GM19455 (cell line): ENCODE data around the gene MYPN.
"Not testable (repeated sequence)": the region's sequence is repeated elsewhere in the genome, so short reads cannot be mapped to it uniquely, and the experiment has no call there.

Experiments
- ATAC-seq: cut with Tn5 transposase; IDR thresholded peaks from one replicate; pipeline ENCODE4 v1.9.1; 2021; ENCODE audit not compliant: unreplicated experiment

MYPN gene

DNA sequence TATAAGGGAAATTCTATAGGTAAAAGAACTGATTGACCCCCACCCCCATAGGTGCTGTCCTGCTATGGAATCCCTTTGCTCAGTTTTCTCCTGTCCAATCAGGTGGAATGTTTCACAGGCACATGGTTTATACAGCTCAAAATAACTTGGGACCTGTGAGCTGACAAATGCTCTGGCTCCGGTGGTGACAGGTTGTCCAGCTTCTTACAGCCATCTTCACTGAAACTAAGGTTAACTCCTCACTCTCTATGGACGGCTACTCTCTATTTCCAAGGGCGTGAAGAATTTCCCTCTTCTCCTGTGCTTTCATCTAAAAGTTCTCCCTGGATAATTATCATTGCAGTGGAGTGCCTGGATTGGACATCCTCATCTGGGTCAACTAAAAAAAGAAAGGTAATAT, at the start of gene MYPN:
Gene MYPN (plus strand): TSS at position 158 of the 400 bp plus-strand sequence. CDS start 11,951 bp downstream, outside the sequence.
- no peak for ATAC-seq

GRCh38 chr10:68067029-68067428, 42.3 kb upstream of the MYPN start:
- ATAC-seq, result no peak

DNA sequence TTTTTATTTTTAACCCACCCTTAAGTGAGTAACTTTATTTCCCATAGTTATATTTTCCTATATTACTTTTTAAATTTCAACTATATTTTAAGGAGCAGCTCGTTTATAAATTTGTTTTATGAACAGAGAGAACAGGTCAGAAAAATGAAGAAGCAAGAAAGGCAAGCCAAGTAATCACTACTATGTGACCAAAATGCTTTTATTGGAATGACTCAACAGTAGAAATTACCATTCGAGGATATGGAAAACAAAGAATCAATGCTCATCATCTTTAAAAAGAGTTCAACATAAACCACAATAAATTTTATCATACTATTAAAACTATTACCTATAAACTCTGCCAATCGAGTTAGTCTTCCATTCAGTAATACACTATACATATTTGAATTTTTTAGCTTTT, 41.8 kb upstream of the MYPN start:
- ATAC-seq, result no peak

- ATAC-seq, result no peak
Measured at GRCh38 chr10:68073631-68074030, 35.7 kb upstream of the MYPN start.

- ATAC-seq, result no peak
Measured at GRCh38 chr10:68074031-68074774, 35.1 kb upstream of the MYPN start.

- ATAC-seq, result peak; percentile 81
Measured at GRCh38 chr10:68074775-68075549, 34.3 kb upstream of the MYPN start, which contains the start of gene HERC4. HERC4 (minus strand) TSS chr10:68075283; CDS start chr10:68073108, 2,175 bp downstream.

DNA sequence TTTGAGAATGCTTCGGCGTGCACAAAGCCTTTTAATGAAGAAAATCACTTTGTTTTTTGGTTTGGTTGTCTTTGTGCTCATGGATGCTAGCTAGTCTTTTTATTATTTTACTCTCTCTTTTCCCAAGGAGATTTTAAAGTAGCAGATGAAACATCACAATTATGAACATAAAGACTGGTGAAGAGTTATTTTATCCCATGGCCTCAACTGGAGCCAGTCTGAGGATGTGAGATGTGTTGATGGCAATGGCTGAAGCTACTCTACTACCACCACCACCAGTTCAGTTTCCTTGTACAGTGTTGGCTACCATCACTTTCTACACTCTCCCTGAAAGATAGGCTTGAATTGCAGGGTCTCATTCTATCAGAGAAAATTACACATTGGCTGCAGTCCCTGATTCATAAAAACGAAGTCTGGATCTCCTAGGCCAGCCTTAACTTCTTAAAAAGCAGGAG, 33.7 kb upstream of the MYPN start:
- ATAC-seq, result no peak

- not testable (repeated sequence) for ATAC-seq
Measured at GRCh38 chr10:68076081-68076480, 33.2 kb upstream of the MYPN start.

- ATAC-seq, result no peak
Measured at GRCh38 chr10:68077026-68077425, 32.3 kb upstream of the MYPN start.

- no peak for ATAC-seq
Measured at GRCh38 chr10:68079434-68079833, 29.9 kb upstream of the MYPN start.

GRCh38 chr10:68080853-68081431, 28.3 kb upstream of the MYPN start:
- ATAC-seq, result no peak

DNA sequence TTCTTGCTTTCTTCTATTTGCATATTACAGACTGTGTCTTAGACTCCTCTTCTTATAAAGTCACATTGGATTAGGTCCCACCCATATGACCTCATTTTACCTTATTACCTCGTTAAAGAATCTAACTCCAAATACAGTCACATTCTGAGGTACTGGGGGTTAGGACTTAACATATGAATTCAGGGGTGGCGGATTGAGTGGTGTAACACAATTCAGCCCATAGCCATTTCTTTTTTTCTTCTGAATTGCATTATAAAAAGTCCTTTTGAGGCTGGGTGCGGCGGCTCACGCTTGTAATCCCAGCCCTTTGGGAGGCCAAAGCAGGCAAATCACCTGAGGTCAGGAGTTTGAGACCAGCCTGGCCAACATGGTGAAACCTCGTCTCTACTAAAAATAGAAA, 27.4 kb upstream of the MYPN start:
- no peak for ATAC-seq

DNA sequence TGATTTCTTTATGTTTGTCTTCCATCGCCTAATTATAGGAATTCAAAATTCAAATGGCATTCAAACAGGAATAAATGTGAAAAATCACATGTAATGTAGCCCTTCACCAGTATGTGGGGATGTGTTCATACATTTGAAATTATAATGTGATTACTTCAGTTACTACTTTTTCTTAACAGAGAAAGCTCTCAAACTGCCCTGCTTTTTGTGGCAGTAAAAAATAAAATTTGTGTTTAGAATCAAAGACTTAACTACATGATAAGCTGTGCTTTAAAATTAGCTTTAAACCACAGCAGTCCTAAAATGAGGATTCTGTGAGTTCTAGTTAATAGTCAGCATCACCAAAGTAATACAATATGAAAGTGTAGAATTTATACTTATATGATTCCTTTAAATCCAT, 26.4 kb upstream of the MYPN start:
- no peak for ATAC-seq

- no peak for ATAC-seq
Measured at GRCh38 chr10:68083953-68084352, 25.3 kb upstream of the MYPN start.

GRCh38 chr10:68084469-68084868, 24.8 kb upstream of the MYPN start:
- ATAC-seq, result no peak

DNA sequence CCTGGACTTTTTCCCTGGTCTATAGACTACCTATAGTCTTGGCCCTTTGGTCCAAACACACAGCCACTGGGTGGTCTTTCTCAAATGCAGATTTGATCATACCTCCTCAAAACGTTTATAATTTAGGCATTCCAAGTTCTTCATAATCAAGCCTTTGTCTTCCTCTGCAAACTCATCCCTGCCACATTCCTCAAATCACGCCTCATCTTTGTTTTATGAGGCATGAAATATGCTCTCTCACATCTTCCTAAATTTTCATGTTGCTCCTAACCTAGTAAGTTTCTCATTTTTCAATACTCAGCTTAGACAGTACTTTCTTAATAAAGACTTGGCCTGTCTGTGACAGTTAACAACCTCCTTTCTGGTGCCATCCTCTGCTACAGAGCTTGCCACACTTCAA, 23.3 kb upstream of the MYPN start:
- ATAC-seq, result no peak

DNA sequence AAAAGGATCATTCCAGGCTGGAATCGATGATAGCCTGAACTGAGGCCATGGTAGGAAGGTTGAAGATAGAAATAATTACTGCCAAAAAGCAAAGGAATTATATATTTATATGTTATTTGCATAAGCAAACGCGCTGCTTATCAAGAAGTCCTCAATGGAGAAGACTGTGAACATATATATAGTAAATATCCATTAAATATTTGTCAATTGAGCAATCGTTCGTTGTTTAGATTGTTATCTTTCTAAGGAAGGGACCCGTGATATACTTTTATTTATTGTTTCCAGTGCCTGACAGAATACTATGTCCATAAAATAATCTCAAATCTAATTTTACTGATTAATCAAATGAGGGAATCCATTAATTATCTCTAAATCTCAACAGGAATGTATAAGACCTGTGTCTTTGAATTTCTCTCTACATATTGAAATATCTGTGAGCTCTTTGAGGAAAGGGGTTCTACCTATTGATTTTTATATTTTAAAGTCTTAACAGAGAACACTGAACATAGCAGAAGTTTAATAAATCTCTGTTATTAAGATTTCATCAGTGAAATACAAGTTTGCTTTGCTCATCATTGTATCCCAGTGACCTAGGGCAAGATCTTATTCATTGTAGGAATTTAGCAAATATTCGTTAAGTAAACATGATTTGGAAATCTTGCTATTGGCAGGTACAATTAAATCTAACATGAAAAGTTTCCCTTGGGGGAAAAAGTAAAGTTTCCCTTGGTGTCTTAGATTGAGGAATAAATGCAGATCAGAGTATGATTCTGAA, 22.2 kb upstream of the MYPN start:
- ATAC-seq, result no peak

DNA sequence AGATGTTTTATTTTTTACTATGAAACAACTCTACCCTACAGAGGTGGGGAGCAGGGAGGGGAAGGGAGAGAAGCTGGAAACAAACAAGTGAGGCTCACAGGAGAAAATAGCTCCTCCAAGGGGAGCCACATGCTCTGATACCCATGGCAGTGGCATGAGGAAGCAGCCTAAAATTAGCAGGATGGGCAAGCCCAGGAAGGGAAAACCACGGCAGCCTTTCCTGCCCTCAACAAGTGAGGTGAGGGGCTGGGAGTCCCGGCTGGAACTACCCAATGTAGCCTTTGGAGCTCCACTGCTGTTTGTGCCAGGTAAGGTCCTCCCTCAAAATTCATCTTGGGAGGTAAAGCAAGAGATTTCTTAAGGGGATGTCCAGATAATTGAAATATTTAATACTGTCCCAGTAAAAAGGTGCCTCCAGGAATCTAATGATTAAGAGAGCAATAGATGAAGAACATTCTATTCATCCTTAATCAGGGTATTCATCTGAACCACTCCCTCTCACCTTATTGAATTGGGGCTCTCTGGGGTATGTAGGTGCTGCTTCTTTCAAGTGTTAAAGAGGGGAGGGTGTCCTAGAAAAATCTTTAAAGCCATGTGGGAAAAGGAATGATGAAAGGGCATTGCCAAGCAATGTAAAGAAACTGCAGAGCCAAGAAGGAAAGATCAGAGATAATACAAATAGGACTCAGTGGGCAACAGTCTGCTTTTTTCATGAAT, 21.4 kb upstream of the MYPN start:
- ATAC-seq, result no peak

DNA sequence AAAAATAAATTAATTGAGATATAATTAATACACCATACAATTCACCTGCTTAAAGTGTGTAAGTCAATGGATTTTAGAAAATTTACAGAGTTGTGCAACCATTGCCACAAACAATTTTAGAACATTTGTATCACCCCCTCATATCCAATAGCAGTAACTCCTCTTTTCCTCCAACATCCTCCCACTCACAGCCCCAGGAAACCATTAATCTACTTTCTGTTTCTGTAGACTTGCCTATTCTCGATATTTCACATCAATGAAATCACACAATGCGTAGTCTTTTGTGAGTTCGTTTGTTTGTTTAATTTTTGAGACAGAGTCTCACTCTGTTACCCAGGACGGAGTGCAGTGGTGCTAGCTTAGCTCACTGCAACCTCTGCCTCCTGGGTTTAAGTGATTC, 20.5 kb upstream of the MYPN start:
- peak; percentile 61 for ATAC-seq

DNA sequence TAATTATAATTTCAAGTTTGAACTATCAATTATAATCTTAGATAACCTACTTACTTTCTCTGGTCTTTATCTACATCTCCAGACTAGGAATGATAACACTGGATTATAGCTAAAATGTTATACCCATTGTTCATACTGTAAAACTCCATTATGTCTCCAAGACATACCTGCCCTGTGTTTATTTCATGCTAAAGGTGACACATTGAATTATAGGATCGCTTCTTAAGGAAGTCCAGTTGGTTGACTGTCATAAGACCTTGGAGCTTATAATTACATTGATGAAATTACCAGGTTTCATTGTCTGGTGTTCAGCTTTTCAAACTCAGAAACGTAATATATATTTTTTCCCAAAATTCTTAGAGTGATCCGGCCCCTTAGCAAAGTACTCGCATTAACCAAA, 18.7 kb upstream of the MYPN start:
- ATAC-seq, result no peak
